Measurements from ENCODE around the gene RXRG. TPM values are rescaled to one million over a fixed set of nuclear protein-coding genes. Genes with fewer than 3 reads are reported as not detected.

RXRG gene
- total RNA-seq, 1 donor from 2014 or later: 9.1 TPM

DNA sequence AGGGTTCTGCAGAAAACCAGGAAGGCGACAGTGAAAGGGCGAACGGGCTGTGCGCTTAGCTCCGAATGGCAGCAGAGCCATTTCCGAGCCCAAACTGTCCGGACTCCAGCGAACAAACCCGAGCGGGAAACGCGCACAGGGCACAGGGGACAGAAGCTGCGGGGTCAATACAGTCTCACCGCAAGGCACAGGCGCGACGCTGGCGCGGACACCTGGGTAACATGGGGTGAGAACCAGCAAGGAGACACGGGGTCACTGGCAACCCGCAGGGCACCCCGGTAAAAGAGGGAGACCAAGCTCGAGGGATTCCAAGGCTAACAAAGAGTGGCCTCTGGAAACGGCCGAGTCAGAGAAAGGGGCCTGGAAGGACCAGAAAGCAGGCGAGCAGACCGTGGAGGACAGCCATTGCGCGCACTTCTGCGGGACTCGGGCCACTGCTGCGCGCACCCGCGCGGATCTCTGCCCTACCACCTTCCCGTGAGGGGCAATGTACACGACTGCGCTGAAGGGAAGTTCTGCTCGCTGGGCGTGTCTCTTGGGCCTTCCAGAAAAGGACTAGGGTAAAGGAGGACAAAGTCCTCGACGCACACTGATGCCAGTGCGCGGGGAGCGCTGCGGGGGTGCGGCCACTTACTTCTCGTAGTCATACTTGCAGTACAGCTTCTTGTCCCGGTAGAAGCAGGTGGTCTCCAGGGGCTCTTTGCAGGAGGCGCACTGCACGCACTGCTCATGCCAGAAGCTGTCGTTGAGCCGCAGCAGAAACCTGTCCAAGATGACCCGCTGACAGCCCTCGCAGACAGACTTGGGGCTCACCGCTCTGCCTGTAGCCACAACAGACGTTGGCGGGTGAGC lies 92.3 kb downstream of the RXRG start:
- no peak for ATAC-seq
- intact Hi-C loops (cut with DNase I): no loop called here
- Histone ChIP-seq H3K9me3 (no peaks in the 10 kb centered on the region), H3K27me3 (peaks cover 100% of the 10 kb centered on the region), H3K36me3 (no peaks in the 10 kb centered on the region), H3K4me3 (no peak overlapping the region), H3K27ac (no peak overlapping the region), H3K4me1 (peaks cover 16% of the 10 kb centered on the region)
- no peak for DNase-seq
- TF ChIP-seq, protein P1, sequence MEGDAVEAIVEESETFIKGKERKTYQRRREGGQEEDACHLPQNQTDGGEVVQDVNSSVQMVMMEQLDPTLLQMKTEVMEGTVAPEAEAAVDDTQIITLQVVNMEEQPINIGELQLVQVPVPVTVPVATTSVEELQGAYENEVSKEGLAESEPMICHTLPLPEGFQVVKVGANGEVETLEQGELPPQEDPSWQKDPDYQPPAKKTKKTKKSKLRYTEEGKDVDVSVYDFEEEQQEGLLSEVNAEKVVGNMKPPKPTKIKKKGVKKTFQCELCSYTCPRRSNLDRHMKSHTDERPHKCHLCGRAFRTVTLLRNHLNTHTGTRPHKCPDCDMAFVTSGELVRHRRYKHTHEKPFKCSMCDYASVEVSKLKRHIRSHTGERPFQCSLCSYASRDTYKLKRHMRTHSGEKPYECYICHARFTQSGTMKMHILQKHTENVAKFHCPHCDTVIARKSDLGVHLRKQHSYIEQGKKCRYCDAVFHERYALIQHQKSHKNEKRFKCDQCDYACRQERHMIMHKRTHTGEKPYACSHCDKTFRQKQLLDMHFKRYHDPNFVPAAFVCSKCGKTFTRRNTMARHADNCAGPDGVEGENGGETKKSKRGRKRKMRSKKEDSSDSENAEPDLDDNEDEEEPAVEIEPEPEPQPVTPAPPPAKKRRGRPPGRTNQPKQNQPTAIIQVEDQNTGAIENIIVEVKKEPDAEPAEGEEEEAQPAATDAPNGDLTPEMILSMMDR (IDR thresholded peaks at IDR 0.05): no peak

DNA sequence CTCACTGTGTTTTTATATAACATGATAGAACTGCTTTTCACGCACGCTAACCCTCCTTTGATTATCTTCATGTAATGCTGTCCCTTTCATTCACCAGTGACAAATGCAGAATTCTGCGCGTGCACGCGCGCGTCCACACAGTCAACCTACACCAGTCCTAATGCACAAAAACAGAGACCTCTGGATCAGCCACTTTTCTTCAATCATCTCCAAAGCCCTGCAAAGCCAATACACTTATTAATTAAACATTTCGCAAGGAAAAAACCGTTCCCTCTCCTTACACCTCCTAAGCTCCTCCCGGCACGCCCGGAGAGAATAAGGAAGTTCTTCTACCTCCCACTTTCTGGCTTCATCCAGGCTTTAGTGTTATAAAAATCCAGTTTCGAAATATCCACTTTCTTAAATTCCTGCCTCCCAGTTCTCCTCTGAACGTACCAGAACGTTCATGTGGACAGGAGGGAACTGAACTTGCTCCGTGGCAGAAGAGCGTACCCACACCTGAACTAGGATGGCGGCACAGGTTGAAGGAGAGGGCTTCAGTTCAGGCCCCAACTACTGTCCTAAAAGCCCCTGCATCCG lies 93.0 kb downstream of the RXRG start:
- Histone ChIP-seq H3K36me3 (no peaks in the 10 kb centered on the region), H3K4me3 (no peak overlapping the region), H3K9me3 (no peaks in the 10 kb centered on the region), H3K27me3 (peaks cover 99% of the 10 kb centered on the region), H3K27ac (no peak overlapping the region), H3K4me1 (peaks cover 16% of the 10 kb centered on the region)
- TF ChIP-seq, protein P1 (IDR thresholded peaks at IDR 0.05): no peak
- intact Hi-C loops (cut with DNase I): no loop called here
- ATAC-seq (no peak), DNase-seq (no peak)

Other genes with a start within 250 kb of the RXRG start
- not detected for gene LMX1A, start 88.4 kb downstream of the RXRG start, total RNA-seq
- gene LRRC52, start 98.9 kb upstream of the RXRG start, total RNA-seq: 0.87 TPM
- 181 TPM for gene MGST3, start 186.1 kb upstream of the RXRG start, total RNA-seq

Data from upper lobe of right lung (tissue), 1 donor.